Peyer's patch (tissue), 4 donors: ENCODE data around the gene CLEC12A.

Source experiments
- CTCF ChIP-seq, 6 experiments: fragments of 450-650 bp in 4 of 6; fragments of 200-600 bp in 2 of 6; sonication (generic) in 1 of 6; IDR thresholded peaks; one replicate each; pipeline ENCODE4 v1.5.1; 2017 to 2019; ENCODE audit warnings: antibody characterized with exemption in 6 of 6, mild to moderate bottlenecking in 3 of 6, moderate library complexity in 1 of 6
- POLR2A ChIP-seq, 2 donors: fragments of 450-650 bp; IDR thresholded peaks; one replicate each; pipeline ENCODE4 v1.5.1; 2017; ENCODE audit warnings: antibody characterized with exemption in 2 of 2, mild to moderate bottlenecking in 2 of 2, moderate library complexity in 2 of 2

- no peak for TF ChIP-seq CTCF (IDR thresholded peaks at IDR 0.05)
- TF ChIP-seq POLR2A (IDR thresholded peaks at IDR 0.05): no peak
These were observed 27.8 kb downstream of the CLEC12A start, which contains the start of gene CLEC1B for GRCh38 chr12:9999016-9999415.
